Activated T-helper 9 cell treated with anti-CD3 and anti-CD28 coated beads, Interleukin-2, amount 50 U/mL, for 16 hours (primary cell): ENCODE results near the gene SYNPO2.
"Not testable (repeated sequence)": the region's sequence is repeated elsewhere in the genome, so short reads cannot be mapped to it uniquely, and the experiment has no call there.

Experiments
- DNase-seq: peaks from one replicate; pipeline ENCODE4 v3.0.0-alpha.2; 2020; ENCODE audit warnings: low read depth

The SYNPO2 gene

DNA sequence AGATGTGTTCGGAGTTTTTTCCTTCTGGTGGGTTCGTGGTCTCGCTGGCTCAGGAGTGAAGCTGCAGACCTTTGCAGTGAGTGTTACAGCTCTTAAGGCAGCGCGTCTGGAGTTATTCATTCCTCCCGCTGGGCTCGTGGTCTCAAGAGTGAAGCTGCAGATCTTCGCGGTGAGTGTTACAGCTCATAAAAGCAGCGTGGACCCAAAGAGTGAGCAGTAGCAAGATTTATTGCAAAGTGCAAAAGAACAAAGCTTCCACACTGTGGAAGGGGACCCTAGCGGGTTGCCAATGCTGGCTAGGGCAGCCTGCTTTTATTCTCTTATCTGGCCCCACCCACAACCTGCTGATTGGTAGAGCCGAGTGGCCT is 87.5 kb downstream of the SYNPO2 start:
- not testable (repeated sequence) for DNase-seq

DNA sequence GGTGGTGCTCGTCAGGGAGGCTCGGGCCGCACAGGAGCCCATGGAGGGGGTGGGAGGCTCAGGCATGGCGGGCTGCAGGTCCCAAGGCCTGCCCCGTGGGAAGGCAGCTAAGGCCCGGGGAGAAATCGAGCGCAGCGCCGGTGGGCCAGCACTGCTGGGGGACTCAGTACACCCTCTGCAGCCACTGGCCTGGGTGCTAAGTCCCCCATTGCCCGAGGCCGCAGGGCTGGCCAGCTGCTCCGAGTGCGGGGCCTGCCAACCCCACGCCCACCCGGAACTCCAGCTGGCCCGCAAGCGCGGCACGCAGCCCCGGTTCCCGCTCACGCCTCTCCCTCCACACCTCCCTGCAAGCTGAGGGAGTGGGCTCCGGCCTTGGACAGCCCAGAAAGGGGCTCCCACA is 88.4 kb downstream of the SYNPO2 start:
- not testable (repeated sequence) for DNase-seq

GRCh38 chr4:118979712-118980111 is 91.1 kb downstream of the SYNPO2 start:
- no peak for DNase-seq

DNA sequence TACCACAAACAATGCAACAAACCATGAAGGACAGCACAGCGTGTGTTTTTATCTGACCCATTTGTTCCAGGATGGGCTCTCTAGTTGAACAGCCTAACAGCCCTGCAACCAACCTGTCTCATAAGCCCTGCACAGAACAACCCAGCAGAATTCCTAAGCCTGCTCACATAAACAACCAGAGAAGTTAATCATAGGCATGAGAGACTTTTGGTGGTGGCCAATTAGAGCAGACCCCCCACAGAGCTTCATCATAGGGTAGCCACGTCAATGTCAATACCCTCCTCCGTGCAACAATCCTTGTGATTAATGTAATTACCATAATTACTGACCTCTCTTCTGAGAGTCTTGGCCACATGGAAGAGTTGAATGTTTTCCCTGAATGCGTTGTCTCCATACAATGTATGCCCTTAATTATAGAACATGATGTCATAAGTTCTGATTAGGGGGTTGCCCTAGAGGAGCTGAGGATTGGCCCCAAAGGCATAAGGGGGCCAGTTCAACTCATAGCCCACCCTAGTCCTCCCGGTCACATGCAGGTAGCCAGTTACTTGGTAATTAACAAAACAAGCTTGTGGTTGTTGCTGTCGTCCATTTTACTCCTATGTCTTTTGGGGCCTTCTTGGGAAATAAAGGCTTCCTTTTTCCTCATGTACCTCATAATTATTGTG is 92.7 kb downstream of the SYNPO2 start:
- no peak for DNase-seq

- DNase-seq: no peak
These were observed 93.3 kb downstream of the SYNPO2 start for GRCh38 chr4:118981839-118982381.

DNA sequence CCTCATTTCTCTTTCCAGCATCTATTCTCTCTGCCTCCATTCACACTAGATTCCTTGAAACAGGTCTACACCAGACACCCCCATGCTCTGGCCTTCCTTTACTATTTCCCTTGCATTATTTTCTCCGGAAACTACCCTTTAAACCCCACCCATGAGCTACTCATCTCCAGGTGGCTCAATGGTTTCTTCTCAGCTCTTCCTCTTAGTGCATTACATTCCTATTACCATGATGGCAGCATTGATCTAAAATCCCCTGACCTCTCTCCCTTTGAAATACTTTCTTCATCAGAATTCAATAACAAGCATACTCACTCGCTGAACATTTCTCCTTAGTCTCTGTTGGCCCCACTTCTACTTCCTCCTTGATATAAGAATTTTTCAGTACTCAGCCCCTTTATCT is 94.6 kb downstream of the SYNPO2 start:
- DNase-seq: no peak

DNA sequence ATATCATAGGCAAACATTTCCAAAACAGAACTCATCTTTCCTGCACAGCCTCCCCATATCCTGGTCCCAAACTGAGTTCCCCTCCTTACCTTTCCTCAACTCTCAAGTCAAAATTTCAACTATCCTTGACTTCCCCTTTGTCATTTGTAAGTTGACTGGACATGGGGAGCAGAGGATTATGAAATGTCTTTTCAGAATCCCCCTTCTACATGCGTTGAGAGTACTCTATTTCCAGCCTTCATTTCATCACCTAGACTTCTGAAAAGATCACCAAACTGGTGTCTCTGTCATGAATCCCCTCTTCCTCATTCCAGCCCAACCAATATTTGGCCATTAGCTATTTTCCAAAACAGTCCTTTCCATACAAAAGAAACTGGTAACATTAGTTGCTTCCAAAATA is 95.2 kb downstream of the SYNPO2 start:
- no peak for DNase-seq

GRCh38 chr4:118985170-118986000 is 96.7 kb downstream of the SYNPO2 start:
- no peak for DNase-seq

DNA sequence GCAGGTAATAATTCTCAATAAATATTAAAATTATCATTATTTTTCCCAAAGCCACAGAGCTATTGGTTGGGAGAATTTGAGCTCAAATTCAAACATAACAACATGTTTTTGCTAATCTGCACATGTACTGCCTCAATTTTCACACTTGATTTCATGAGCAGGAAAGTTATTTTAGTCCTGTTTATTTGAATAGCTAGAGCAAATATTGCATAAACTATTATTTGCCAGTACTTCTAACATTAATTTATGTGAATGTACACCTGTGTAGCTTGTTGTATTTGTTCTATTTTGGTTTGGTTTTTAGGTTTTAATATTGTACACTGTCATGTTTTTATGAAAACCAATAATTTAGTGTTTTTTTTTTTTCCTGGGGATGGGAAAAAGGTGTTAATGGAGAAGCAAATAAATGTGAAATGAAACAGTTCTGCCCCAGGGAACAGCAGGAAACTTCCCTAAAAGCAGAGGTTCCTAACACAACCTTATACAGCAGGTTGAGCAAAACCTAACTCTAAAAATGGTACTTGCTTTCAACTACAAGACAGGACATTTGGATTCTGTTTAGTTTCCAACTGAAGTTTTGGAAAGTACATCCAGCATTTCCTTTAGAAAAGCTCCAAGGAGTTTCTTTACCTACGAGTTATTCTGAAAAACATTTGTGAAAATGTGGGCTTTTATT is 99.4 kb downstream of the SYNPO2 start:
- no peak for DNase-seq

- DNase-seq: no peak
These were observed 100.0 kb downstream of the SYNPO2 start for GRCh38 chr4:118988635-118988972.

- no peak for DNase-seq
These were observed 100.7 kb downstream of the SYNPO2 start for GRCh38 chr4:118989098-118990080.

- no peak for DNase-seq
These were observed 103.0 kb downstream of the SYNPO2 start for GRCh38 chr4:118991686-118992085.

DNA sequence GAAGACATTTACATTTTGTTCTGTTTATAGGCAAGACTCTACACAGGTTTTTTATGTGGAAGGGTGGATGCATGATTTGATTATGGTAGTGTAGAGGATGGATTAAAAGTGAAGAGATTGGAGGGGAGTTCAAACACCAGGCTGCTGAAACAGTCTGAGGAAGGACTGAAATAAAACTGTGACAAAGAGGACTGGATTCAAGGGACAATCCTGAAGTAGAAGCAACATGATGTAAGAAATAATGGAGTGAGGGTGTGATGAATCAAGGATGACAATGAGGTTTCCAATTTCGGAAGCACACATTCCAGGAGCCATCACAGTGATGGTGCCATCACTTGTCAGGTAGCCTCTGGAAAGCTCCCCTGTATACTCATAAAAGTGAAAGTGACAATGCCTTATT is 103.5 kb downstream of the SYNPO2 start:
- DNase-seq: no peak

- DNase-seq: no peak
These were observed 104.7 kb downstream of the SYNPO2 start for GRCh38 chr4:118993333-118993732.

DNA sequence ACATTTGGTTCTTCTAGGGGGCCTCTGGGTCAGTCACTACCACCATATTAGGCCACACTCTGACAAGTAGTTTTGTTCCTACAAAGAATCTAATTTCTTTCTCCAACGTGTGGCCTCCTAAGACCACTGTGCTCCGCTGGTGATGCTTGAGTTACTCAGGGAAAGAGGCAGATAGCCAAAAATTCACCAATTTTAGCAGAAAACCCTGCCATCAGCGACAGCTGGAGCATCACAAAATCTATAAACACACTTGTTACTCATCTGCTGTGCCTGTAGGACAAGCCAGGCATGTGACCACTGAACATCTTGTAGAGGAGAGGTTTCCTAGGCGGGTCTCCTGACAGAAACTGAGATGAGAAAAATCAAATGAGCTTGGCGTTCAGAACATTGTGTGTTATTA is 105.4 kb downstream of the SYNPO2 start:
- DNase-seq: no peak

DNA sequence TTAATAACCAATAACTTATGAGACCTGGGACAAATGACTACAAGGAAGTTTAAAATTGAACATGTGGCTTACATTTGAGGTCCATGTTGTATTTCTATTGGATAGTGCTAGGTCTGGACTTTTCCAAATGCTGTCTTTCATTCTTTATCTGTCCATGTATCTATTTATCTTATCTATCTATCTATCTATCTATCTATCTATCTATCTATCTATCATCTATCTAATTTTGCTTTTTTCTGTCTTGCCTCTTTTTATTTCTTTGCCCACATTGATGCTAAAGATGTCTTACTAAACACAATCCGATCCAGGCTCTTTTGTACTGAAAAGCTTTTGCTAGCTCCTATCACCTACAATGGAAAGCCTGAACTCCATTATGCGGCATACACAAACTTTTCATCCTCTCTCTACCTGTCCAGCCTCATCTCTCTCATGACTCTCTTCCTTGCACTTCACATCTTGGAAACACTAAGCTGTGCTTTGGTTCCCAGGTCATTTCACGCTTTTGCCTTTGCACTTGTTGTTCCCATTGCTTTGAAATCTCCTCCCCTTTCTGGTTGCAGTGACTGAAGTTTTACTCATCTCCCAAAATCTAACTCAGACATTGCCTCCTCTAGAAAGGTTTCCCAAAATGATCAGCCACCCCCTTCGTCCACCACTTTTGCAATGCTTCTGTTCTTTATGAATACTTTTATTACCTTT is 107.2 kb downstream of the SYNPO2 start:
- DNase-seq: no peak

GRCh38 chr4:118997601-118998000 is 108.9 kb downstream of the SYNPO2 start:
- no peak for DNase-seq

DNA sequence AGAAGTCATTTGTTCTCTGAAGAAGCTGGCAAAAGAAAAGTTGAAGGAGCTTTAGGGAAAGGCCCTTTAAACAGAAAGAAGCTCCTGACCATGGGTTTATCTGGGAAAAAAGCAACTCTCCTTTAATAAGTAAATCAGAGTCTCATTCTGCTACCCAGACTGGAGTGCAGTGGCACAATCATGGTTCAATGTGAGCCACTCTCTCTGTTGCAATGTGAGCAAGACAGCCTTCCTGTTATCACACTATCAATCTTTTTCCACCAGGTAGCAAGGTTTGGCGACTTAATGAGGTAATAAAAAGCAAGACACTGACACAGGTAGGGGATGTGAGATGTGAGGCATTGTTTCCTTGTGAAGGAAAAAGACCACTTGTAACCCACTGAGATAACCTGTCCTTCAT is 111.3 kb downstream of the SYNPO2 start:
- DNase-seq: no peak

DNA sequence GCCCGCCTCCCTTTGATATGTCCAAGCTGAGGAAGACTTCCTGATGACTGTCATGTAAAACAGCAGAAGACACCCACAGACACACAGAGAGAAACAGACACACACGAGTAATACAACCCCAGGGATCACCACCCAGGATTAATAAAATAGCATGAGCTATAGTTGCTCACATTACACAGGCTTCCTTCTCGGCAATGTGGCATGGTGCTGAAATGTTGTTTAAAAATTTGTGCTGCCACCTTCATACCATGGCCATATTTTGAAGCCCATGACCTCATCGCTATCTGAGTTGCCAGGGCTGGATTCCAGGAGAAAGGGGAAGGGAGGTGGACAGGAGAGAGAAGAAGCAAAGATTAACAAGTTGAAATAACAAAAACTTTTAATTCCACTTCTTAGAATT is 111.7 kb downstream of the SYNPO2 start:
- DNase-seq: no peak

DNA sequence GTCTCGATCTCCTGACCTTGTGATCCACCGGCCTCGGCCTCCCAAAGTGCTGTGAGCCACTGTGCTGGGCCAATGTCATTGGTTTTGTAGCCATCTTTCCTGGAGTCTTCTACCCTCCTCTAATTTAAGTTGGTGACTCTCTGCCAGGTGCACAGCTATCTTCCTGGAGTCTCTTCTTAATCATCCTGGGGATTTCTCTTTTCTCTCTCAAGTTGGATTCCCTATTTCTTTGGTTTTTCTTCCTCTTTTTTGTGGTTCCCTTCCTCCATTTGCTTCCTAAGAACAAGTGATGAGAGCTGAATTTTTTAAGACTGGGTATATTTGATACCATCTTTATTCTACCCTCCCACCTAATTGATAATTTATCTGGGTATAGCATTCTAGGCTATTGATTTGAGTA is 113.8 kb downstream of the SYNPO2 start:
- DNase-seq: no peak

DNA sequence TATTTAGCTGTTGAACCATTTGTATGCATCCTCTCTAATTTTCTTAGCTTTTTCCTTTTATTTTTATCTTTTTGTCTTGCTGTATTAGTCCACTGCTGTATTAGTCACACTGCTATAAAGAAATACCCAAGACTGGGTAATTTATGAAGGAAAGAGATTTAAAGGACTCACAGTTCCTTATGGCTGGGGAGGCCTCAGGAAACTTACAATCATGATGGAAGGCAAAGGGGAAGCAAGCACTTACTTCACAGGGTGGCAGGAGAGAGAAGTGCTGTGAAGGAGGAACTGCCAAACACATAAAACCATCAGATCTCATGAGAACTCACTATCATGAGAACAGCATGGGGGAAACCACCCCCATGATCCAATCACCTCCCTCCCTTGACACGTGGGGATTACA is 114.3 kb downstream of the SYNPO2 start:
- DNase-seq: not testable (repeated sequence)
